ACC112 (cell line): Measurements from ENCODE around the gene UQCC3.
"Not testable (repeated sequence)": the region's sequence is repeated elsewhere in the genome, so short reads cannot be mapped to it uniquely, and the experiment has no call there.

ENCODE experiments used
- H2AFZ ChIP-seq: fragments of 200-600 bp; sonication (generic); one replicate; pipeline ENCODE4 v1.6.0; 2017; ENCODE audit warnings: antibody characterized with exemption, low read length; ENCODE audit not compliant: unreplicated experiment
- H3K27ac ChIP-seq: fragments of 200-600 bp; sonication (generic); 2 replicates; pipeline ENCODE4 v1.5.1; 2014; ENCODE audit warnings: low read depth, mild to moderate bottlenecking, antibody characterized with exemption, low read length, moderate library complexity
- H3K27me3 ChIP-seq: fragments of 200-600 bp; sonication (generic); 2 replicates; pipeline ENCODE4 v1.6.1; 2014; ENCODE audit warnings: mild to moderate bottlenecking, antibody characterized with exemption, low read length, moderate library complexity, mixed read lengths; ENCODE audit not compliant: insufficient read depth
- H3K36me3 ChIP-seq: fragments of 200-600 bp; sonication (generic); 2 replicates; pipeline ENCODE4 v1.6.1; 2016; ENCODE audit warnings: mild to moderate bottlenecking, antibody characterized with exemption, low read length, moderate library complexity, mixed read lengths; ENCODE audit not compliant: insufficient read depth
- H3K4me1 ChIP-seq: fragments of 200-600 bp; sonication (generic); one replicate; pipeline ENCODE4 v1.6.1; 2016; ENCODE audit warnings: low read length, mixed read lengths; ENCODE audit not compliant: insufficient read depth, unreplicated experiment, control insufficient read depth
- H3K4me3 ChIP-seq: fragments of 200-600 bp; sonication (generic); 2 replicates; pipeline ENCODE4 v1.5.1; 2014; ENCODE audit warnings: mild to moderate bottlenecking, low read depth, low read length
- H3K79me2 ChIP-seq: fragments of 200-600 bp; sonication (generic); one replicate; pipeline ENCODE4 v1.6.0; 2016; ENCODE audit warnings: low read length; ENCODE audit not compliant: control insufficient read depth, unreplicated experiment, insufficient read depth

Gene UQCC3

GRCh38 chr11:62678433-62678769 lies 6.9 kb downstream of the UQCC3 start:
- Histone ChIP-seq H2AFZ (peak overlapping the region; percentile 70), H3K27ac (peak overlapping the region; percentile 83), H3K79me2 (peaks cover 15% of the 10 kb centered on the region), H3K4me3 (peak overlapping the region; percentile 99), H3K27me3 (no peaks in the 10 kb centered on the region), H3K4me1 (peaks cover 19% of the 10 kb centered on the region), H3K36me3 (no peaks in the 10 kb centered on the region)

DNA sequence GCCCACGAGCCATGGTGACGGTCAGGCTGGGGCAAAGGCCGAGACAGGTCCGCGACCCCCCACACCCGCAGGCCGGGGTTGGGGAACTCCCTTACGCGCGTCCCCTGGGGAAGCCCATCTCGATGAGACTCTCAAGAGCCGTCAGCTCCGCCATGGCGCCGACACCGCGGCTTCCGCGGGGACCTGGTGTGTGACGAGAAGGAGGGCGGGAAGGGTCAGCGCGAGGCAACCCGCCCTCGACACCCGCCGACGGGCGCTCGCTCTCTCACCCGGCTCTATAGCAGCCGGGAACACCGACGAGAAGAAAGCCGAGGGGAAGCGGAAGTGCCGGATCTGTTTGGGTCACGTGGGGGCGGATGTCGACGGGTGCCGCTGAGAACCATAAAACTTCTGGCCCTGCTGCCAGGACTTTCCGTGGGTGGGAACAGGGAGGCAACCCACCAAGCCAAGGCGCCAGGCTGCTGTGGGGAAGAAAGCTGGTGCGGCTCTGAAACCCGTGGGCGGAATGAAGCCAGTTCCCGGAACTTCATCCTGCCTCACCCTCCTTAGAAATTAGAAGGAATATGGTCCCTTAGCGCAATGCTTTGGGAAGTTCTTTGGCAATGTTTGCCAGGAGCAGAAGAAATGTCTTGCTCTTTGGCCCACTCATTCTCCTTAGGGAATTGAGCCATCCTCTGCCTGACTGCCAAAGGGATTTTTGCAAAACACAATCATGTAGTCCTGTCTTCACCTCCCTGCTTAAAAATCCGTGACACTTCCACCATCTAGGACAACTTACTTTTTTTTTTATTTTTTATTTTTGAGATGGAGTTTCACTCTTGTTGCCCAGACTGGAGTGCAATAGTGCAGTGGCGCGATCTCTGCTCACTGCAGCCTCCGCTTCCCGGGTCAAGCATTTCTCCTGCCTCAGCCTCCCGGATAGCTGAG lies 7.6 kb downstream of the UQCC3 start, which contains the start of gene UBXN1:
UBXN1 (minus strand) TSS at position 304 of the 927 bp plus-strand sequence; CDS start at position 154, 150 bp downstream.
- H3K27me3 ChIP-seq: no peaks in the 10 kb centered on the region
- no peaks in the 10 kb centered on the region for H3K36me3 ChIP-seq
- peaks cover 13% of the 10 kb centered on the region for H3K79me2 ChIP-seq
- peaks cover 19% of the 10 kb centered on the region for H3K4me1 ChIP-seq
- H3K4me3 ChIP-seq: peak within 1 kb of the TSS; percentile 99
- H2AFZ ChIP-seq: peak within 1 kb of the TSS; percentile 70
- peak within 1 kb of the TSS; percentile 83 for H3K27ac ChIP-seq

GRCh38 chr11:62680825-62681240 lies 9.4 kb downstream of the UQCC3 start:
- Histone ChIP-seq H3K4me3 (no peak overlapping the region), H3K79me2 (peaks cover 12% of the 10 kb centered on the region), H3K4me1 (peaks cover 19% of the 10 kb centered on the region), H2AFZ (peak overlapping the region; percentile 36), H3K27ac (no peak overlapping the region), H3K27me3 (no peaks in the 10 kb centered on the region), H3K36me3 (no peaks in the 10 kb centered on the region)

DNA sequence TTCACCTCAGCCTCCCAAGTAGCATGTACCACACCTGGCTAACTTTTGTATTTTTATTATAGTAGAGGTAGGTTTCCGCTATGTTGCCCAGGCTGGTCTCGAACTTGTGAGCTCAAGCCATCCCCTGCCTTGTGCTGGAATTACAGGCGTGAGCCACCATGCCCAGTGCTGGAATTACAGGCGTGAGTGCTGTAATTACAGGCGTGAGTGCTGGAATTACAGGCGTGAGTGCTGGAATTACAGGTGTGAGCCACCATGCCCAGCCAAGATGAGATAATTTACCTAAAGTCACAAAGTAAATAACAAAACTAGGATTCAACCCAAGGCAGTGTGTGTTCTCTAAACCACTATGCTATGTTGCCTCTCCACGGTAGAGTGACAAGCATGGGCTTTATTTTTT lies 11.0 kb downstream of the UQCC3 start:
- Histone ChIP-seq H3K4me1 (peaks cover 14% of the 10 kb centered on the region), H3K27ac (no peak overlapping the region), H3K4me3 (no peak overlapping the region), H3K27me3 (no peaks in the 10 kb centered on the region), H2AFZ (no peak overlapping the region), H3K79me2 (peaks cover 12% of the 10 kb centered on the region), H3K36me3 (no peaks in the 10 kb centered on the region)

DNA sequence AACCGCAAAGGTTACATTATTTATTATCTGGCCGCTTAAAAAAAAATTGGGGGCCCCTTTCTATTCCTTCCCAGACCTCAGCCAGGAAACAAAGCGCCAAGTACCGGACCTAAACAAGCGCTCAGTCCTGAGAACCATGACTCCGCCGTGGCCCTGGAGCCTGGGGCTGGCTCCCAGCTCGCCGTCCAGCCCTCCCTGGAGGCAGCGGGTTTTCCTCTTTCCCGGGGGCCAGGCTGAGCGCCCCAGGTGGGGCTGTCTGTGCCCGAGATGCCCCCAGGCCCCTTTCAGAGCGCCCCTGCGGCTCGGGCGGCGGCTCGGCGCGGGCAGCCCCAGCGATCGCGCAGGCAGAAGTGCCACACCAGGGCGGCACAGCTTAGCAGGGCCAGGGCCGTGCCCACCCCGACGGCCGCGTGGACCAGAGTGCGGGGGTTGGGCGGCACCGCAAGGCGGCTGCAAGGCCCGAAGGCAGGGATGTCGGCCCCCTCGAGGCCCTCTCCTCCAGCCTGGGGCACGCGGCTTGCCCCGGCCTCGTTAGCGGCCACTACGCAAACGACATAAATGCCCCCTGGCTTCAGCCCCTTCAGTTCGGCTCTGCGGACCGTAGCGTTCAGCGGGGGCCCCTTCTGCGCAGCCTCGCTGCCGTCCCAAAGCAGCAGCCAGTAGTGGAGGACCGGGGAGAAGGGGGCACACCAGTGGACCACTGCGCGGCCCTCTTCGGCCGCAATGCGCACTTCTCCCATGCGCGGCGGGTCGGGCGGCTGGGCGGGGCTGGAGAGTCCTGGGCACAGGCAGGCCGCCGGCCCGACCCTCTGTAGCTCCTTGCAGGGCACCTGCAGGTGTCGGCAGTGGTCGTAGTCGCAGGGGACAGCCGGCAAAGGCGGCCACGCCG lies 16.3 kb downstream of the UQCC3 start:
- Histone ChIP-seq H3K27ac (no peak overlapping the region), H2AFZ (no peak overlapping the region), H3K4me3 (no peak overlapping the region)

DNA sequence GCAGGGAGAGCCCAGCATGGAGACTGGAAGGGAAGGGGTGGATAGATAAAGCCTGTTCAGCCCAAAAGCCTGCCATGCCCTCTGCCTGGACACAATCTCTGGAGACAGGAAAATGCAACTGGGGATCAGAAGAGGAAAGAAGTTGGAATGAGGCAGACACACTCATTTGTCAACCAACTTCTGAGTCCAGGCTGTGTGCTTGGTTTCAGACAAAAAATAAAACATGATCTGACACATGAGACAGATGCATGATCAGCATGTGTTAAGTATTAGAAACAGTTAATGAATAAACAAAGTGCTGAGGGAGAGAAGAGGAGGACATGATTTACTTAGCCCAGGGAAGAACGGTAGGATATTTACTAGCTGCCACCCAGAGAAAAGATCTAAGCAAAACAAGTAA lies 17.0 kb downstream of the UQCC3 start:
- Histone ChIP-seq H3K27ac (no peak overlapping the region), H3K36me3 (peaks cover 15% of the 10 kb centered on the region; the same call in 1 of the 2 replicates), H3K4me1 (peaks cover 15% of the 10 kb centered on the region), H3K4me3 (no peak overlapping the region), H3K79me2 (no peaks in the 10 kb centered on the region), H3K27me3 (no peaks in the 10 kb centered on the region), H2AFZ (no peak overlapping the region)

More for the DNA sequence above, 16.3 kb downstream of the UQCC3 start:
- Histone ChIP-seq H3K4me1 (peaks cover 15% of the 10 kb centered on the region), H3K27me3 (no peaks in the 10 kb centered on the region), H3K79me2 (no peaks in the 10 kb centered on the region), H3K36me3 (peaks cover 12% of the 10 kb centered on the region; the same call in 1 of the 2 replicates)

DNA sequence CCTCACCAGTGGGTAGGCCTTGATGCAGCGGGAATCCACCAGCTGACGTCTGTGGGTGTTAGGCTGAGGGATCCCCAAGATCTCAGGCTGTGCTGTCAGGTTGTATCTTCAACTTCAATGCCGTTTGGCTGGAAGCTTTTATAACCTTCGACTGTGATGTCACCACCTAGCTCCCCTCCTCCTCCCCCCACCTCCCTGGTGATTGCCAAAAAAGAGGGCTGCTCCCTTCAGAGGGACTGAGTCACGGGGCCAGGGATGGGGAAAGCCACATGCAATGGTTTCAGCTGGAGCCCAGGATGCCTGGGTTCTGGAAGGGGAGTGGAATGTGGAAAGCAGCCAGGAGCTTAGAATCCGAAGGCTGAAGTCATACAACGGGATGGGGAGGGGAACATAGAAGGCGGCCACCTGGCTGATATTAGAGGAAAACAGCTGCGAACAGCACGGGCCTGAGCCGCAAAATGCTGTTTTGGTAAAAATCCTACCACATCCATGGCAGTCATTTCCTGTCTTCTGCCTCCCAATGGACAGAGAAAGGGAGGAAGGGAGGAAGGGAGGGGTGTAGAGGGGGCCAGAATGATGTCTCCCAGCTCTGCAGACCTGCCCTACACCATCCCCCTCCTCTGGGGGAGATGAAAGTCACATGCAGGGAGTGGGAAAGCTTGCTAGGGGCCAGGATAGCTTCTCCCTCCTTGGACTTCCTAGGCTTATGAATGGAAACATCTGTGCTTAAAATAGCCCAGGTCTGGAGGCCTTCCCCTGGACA lies 18.1 kb downstream of the UQCC3 start, which contains the start of gene LRRN4CL:
LRRN4CL (minus strand) TSS at position 110 of the 763 bp plus-strand sequence. CDS start 1,022 bp downstream, outside the sequence.
- peaks cover 15% of the 10 kb centered on the region; the same call in 1 of the 2 replicates for H3K36me3 ChIP-seq
- H3K27me3 ChIP-seq: no peaks in the 10 kb centered on the region
- H3K79me2 ChIP-seq: no peaks in the 10 kb centered on the region
- H3K4me1 ChIP-seq: peaks cover 15% of the 10 kb centered on the region
- H3K27ac ChIP-seq: peak within 1 kb of the TSS; percentile 16; the same call in 1 of the 2 replicates
- H2AFZ ChIP-seq: no peak within 1 kb of the TSS
- peak within 1 kb of the TSS; percentile 9; the same call in 1 of the 2 replicates for H3K4me3 ChIP-seq

DNA sequence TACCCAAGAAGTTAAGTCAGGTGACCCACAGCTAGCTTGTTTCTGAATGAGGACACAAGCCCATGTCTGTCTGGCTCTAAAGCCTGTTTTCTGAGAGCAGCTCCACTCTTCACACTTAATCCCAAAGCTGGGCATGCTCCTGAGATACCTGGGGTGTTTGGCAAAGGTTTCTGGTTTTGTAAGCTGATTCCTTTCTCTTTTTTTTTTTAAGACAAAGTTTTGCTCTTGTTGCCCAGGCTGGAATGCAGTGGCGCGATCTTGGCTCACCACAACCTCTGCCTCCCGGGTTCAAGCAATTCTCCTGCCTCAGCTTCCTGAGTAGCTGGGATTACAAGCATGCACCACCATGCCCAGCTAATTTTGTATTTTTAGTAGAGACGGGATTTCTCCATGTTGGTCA lies 22.2 kb downstream of the UQCC3 start:
- H2AFZ ChIP-seq, H3K27me3 ChIP-seq, H3K27ac ChIP-seq, H3K79me2 ChIP-seq, H3K4me3 ChIP-seq: not testable (repeated sequence)
- H3K36me3 ChIP-seq: peaks cover 15% of the 10 kb centered on the region; the same call in 1 of the 2 replicates
- peaks cover 15% of the 10 kb centered on the region for H3K4me1 ChIP-seq

DNA sequence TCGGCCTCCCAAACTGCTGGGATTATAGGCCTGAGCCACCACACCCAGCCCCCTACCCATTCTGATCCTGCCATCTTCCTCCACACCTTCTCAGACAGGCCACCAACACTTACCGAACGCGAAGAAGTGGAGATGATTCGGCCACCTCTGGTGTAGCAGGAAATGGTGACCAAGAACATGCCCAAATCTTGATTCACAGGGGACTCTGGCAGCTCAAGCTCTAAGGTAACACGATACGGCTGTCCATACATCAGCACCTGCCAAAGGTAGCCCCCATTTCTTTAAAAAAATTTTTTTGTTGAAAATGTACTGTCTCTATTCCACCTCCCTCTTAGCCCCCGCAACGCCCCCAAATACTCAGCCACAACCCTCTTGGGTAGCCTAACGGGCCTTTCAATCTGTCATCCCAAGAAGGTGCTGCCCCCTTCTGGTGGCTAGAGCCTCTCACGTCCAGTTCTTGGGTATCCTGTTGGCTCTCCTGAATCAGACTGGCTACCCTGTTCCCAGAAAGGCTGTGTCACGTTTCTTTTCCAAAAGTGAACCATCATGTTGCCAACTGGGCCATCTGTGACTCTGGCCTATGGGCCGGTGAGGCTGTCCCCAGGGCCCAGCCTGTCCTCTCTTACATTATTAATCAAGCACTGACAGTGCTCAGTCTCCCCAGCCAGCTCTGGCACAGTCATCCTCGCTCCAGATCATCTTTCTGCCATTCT lies 23.1 kb downstream of the UQCC3 start:
- H3K27me3 ChIP-seq: no peaks in the 10 kb centered on the region
- H3K79me2 ChIP-seq: no peaks in the 10 kb centered on the region
- no peak overlapping the region for H3K4me3 ChIP-seq
- peaks cover 8% of the 10 kb centered on the region for H3K4me1 ChIP-seq
- H2AFZ ChIP-seq: no peak overlapping the region
- peak overlapping the region; percentile 38; the same call in 1 of the 2 replicates for H3K27ac ChIP-seq
- H3K36me3 ChIP-seq: peaks cover 15% of the 10 kb centered on the region; the same call in 1 of the 2 replicates
